ACC112 (cell line): ENCODE data around the gene SLC12A3.
A peak's percentile ranks its signal among the peaks of the same experiment; 100 is the strongest.

Experiments used
- H2AFZ ChIP-seq: fragments of 200-600 bp; sonication (generic); one replicate; pipeline ENCODE4 v1.6.0; 2017; ENCODE audit warnings: antibody characterized with exemption, low read length; ENCODE audit not compliant: unreplicated experiment
- H3K27ac ChIP-seq: fragments of 200-600 bp; sonication (generic); 2 replicates; pipeline ENCODE4 v1.5.1; 2014; ENCODE audit warnings: low read depth, mild to moderate bottlenecking, antibody characterized with exemption, low read length, moderate library complexity
- H3K27me3 ChIP-seq: fragments of 200-600 bp; sonication (generic); 2 replicates; pipeline ENCODE4 v1.6.1; 2014; ENCODE audit warnings: mild to moderate bottlenecking, antibody characterized with exemption, low read length, moderate library complexity, mixed read lengths; ENCODE audit not compliant: insufficient read depth
- H3K36me3 ChIP-seq: fragments of 200-600 bp; sonication (generic); 2 replicates; pipeline ENCODE4 v1.6.1; 2016; ENCODE audit warnings: mild to moderate bottlenecking, antibody characterized with exemption, low read length, moderate library complexity, mixed read lengths; ENCODE audit not compliant: insufficient read depth
- H3K4me1 ChIP-seq: fragments of 200-600 bp; sonication (generic); one replicate; pipeline ENCODE4 v1.6.1; 2016; ENCODE audit warnings: low read length, mixed read lengths; ENCODE audit not compliant: insufficient read depth, unreplicated experiment, control insufficient read depth
- H3K4me3 ChIP-seq: fragments of 200-600 bp; sonication (generic); 2 replicates; pipeline ENCODE4 v1.5.1; 2014; ENCODE audit warnings: mild to moderate bottlenecking, low read depth, low read length
- H3K79me2 ChIP-seq: fragments of 200-600 bp; sonication (generic); one replicate; pipeline ENCODE4 v1.6.0; 2016; ENCODE audit warnings: low read length; ENCODE audit not compliant: control insufficient read depth, unreplicated experiment, insufficient read depth

SLC12A3 gene

GRCh38 chr16:56869513-56870275, 4.7 kb downstream of the SLC12A3 start:
- Histone ChIP-seq H3K27ac (no peak overlapping the region), H2AFZ (no peak overlapping the region), H3K27me3 (no peaks in the 10 kb centered on the region), H3K79me2 (no peaks in the 10 kb centered on the region), H3K4me3 (no peak overlapping the region), H3K4me1 (no peaks in the 10 kb centered on the region), H3K36me3 (no peaks in the 10 kb centered on the region)

- Histone ChIP-seq H3K36me3 (no peaks in the 10 kb centered on the region), H3K27ac (no peak overlapping the region), H2AFZ (no peak overlapping the region), H3K27me3 (no peaks in the 10 kb centered on the region), H3K4me1 (no peaks in the 10 kb centered on the region), H3K79me2 (no peaks in the 10 kb centered on the region), H3K4me3 (no peak overlapping the region)
These were observed 5.4 kb downstream of the SLC12A3 start for GRCh38 chr16:56870276-56870888.

- Histone ChIP-seq H3K36me3 (no peaks in the 10 kb centered on the region), H3K4me3 (no peak overlapping the region), H3K27ac (no peak overlapping the region), H3K79me2 (no peaks in the 10 kb centered on the region), H3K4me1 (no peaks in the 10 kb centered on the region), H3K27me3 (no peaks in the 10 kb centered on the region), H2AFZ (peak overlapping the region; percentile 33)
These were observed 6.2 kb downstream of the SLC12A3 start for GRCh38 chr16:56871172-56871593.

GRCh38 chr16:56872863-56873391, 7.9 kb downstream of the SLC12A3 start:
- H3K4me3 ChIP-seq: no peak overlapping the region
- no peak overlapping the region for H2AFZ ChIP-seq
- H3K4me1 ChIP-seq: no peaks in the 10 kb centered on the region
- H3K79me2 ChIP-seq: no peaks in the 10 kb centered on the region
- H3K36me3 ChIP-seq: no peaks in the 10 kb centered on the region
- no peaks in the 10 kb centered on the region for H3K27me3 ChIP-seq
- H3K27ac ChIP-seq: no peak overlapping the region

GRCh38 chr16:56874800-56875199, 9.8 kb downstream of the SLC12A3 start:
- no peaks in the 10 kb centered on the region for H3K27me3 ChIP-seq
- no peaks in the 10 kb centered on the region for H3K36me3 ChIP-seq
- no peak overlapping the region for H2AFZ ChIP-seq
- H3K4me3 ChIP-seq: no peak overlapping the region
- H3K4me1 ChIP-seq: no peaks in the 10 kb centered on the region
- no peak overlapping the region for H3K27ac ChIP-seq
- H3K79me2 ChIP-seq: no peaks in the 10 kb centered on the region

- no peak overlapping the region for H3K27ac ChIP-seq
- no peaks in the 10 kb centered on the region for H3K27me3 ChIP-seq
- no peaks in the 10 kb centered on the region for H3K79me2 ChIP-seq
- H3K4me1 ChIP-seq: no peaks in the 10 kb centered on the region
- H3K4me3 ChIP-seq: no peak overlapping the region
- H3K36me3 ChIP-seq: no peaks in the 10 kb centered on the region
- H2AFZ ChIP-seq: no peak overlapping the region
These were observed 11.0 kb downstream of the SLC12A3 start for GRCh38 chr16:56876048-56876447.

GRCh38 chr16:56877486-56878182, 12.6 kb downstream of the SLC12A3 start:
- no peaks in the 10 kb centered on the region for H3K79me2 ChIP-seq
- no peaks in the 10 kb centered on the region for H3K4me1 ChIP-seq
- H2AFZ ChIP-seq: no peak overlapping the region
- H3K4me3 ChIP-seq: no peak overlapping the region
- no peaks in the 10 kb centered on the region for H3K36me3 ChIP-seq
- no peak overlapping the region for H3K27ac ChIP-seq
- H3K27me3 ChIP-seq: no peaks in the 10 kb centered on the region

GRCh38 chr16:56878282-56878854, 13.4 kb downstream of the SLC12A3 start:
- H3K4me3 ChIP-seq: no peak overlapping the region
- H3K27ac ChIP-seq: no peak overlapping the region
- H2AFZ ChIP-seq: no peak overlapping the region
- no peaks in the 10 kb centered on the region for H3K79me2 ChIP-seq
- H3K36me3 ChIP-seq: no peaks in the 10 kb centered on the region
- no peaks in the 10 kb centered on the region for H3K27me3 ChIP-seq
- H3K4me1 ChIP-seq: no peaks in the 10 kb centered on the region

- H3K36me3 ChIP-seq: no peaks in the 10 kb centered on the region
- no peaks in the 10 kb centered on the region for H3K79me2 ChIP-seq
- H3K27me3 ChIP-seq: no peaks in the 10 kb centered on the region
- no peak overlapping the region for H2AFZ ChIP-seq
- H3K4me3 ChIP-seq: no peak overlapping the region
- no peaks in the 10 kb centered on the region for H3K4me1 ChIP-seq
- no peak overlapping the region for H3K27ac ChIP-seq
These were observed 14.3 kb downstream of the SLC12A3 start for GRCh38 chr16:56879276-56879675.

GRCh38 chr16:56880176-56880575, 15.2 kb downstream of the SLC12A3 start:
- H3K27me3 ChIP-seq: no peaks in the 10 kb centered on the region
- no peaks in the 10 kb centered on the region for H3K79me2 ChIP-seq
- H3K27ac ChIP-seq: no peak overlapping the region
- H3K4me3 ChIP-seq: no peak overlapping the region
- H3K4me1 ChIP-seq: no peaks in the 10 kb centered on the region
- no peak overlapping the region for H2AFZ ChIP-seq
- H3K36me3 ChIP-seq: no peaks in the 10 kb centered on the region
